HL-60 (cell line): Measurements from ENCODE around the gene AMACR.

ENCODE experiments used
- CTCF ChIP-seq: IDR thresholded peaks from one replicate; pipeline ENCODE4 v1.5.1; 2011; ENCODE audit warnings: low read length, control low read depth, inconsistent platforms; ENCODE audit not compliant: insufficient read depth
- POLR2AphosphoS5 ChIP-seq: IDR thresholded peaks from 2 replicates; pipeline ENCODE4 v1.6.1; 2012; ENCODE audit warnings: low read depth
- REST ChIP-seq: IDR thresholded peaks from 2 replicates; pipeline ENCODE4 v1.6.1; 2012; ENCODE audit warnings: low read depth; ENCODE audit not compliant: insufficient replicate concordance

GRCh38 chr5:33984671-33985124, 23.2 kb downstream of the AMACR start, which contains the start of gene SLC45A2:
- no peak for TF ChIP-seq CTCF
- no peak for TF ChIP-seq POLR2AphosphoS5
- no peak for TF ChIP-seq REST
